SH-SY5Y (cell line): ENCODE results near the gene TNC.

Experiments used
- GATA2 ChIP-seq: IDR thresholded peaks from 2 replicates; pipeline ENCODE4 v1.6.1; 2011; ENCODE audit warnings: mild to moderate bottlenecking, low read depth, low read length
- GATA3 ChIP-seq: IDR thresholded peaks from 2 replicates; pipeline ENCODE4 v1.6.1; 2011; ENCODE audit warnings: low read depth, mild to moderate bottlenecking, low read length, moderate library complexity

The TNC gene

GRCh38 chr9:115006660-115007059 is 111.3 kb downstream of the TNC start:
- TF ChIP-seq GATA3 (no peak), GATA2 (no peak)

- TF ChIP-seq GATA3 (no peak), GATA2 (no peak)
These were observed 112.6 kb downstream of the TNC start for GRCh38 chr9:115005322-115005721.

GRCh38 chr9:115004545-115004944 is 113.4 kb downstream of the TNC start:
- TF ChIP-seq GATA2 (no peak), GATA3 (no peak)

GRCh38 chr9:115002371-115003120 is 115.4 kb downstream of the TNC start:
- TF ChIP-seq GATA2 (no peak), GATA3 (no peak)

- TF ChIP-seq GATA3: no peak
- no peak for TF ChIP-seq GATA2
These were observed 117.7 kb downstream of the TNC start for GRCh38 chr9:115000217-115000639.

GRCh38 chr9:114998326-114998725 is 119.6 kb downstream of the TNC start:
- TF ChIP-seq GATA3 (no peak), GATA2 (no peak)

GRCh38 chr9:114995681-114996221 is 122.2 kb downstream of the TNC start:
- no peak for TF ChIP-seq GATA3
- no peak for TF ChIP-seq GATA2

GRCh38 chr9:114994768-114995167 is 123.2 kb downstream of the TNC start:
- no peak for TF ChIP-seq GATA3
- TF ChIP-seq GATA2: no peak

- no peak for TF ChIP-seq GATA2
- TF ChIP-seq GATA3: no peak
These were observed 126.1 kb downstream of the TNC start for GRCh38 chr9:114991861-114992260.

- TF ChIP-seq GATA3 (no peak), GATA2 (no peak)
These were observed 127.1 kb downstream of the TNC start for GRCh38 chr9:114990901-114991300.

- TF ChIP-seq GATA2 (no peak), GATA3 (no peak)
These were observed 128.2 kb downstream of the TNC start for GRCh38 chr9:114989600-114990410.

- TF ChIP-seq GATA3 (no peak), GATA2 (no peak)
These were observed 128.9 kb downstream of the TNC start for GRCh38 chr9:114988962-114989599.

- no peak for TF ChIP-seq GATA3
These were observed 130.8 kb downstream of the TNC start for GRCh38 chr9:114987116-114987515.

GRCh38 chr9:114985959-114986501 is 131.9 kb downstream of the TNC start:
- TF ChIP-seq GATA3 (no peak), GATA2 (no peak)
